UCSD-AML1 (cell line): ENCODE results near the gene CHADL.

Source experiments
- DNase-seq: peaks from one replicate; lab custom pipeline; 2025; ENCODE audit not compliant: unreplicated experiment; lab: John Stamatoyannopoulos, UW

Gene CHADL

DNA sequence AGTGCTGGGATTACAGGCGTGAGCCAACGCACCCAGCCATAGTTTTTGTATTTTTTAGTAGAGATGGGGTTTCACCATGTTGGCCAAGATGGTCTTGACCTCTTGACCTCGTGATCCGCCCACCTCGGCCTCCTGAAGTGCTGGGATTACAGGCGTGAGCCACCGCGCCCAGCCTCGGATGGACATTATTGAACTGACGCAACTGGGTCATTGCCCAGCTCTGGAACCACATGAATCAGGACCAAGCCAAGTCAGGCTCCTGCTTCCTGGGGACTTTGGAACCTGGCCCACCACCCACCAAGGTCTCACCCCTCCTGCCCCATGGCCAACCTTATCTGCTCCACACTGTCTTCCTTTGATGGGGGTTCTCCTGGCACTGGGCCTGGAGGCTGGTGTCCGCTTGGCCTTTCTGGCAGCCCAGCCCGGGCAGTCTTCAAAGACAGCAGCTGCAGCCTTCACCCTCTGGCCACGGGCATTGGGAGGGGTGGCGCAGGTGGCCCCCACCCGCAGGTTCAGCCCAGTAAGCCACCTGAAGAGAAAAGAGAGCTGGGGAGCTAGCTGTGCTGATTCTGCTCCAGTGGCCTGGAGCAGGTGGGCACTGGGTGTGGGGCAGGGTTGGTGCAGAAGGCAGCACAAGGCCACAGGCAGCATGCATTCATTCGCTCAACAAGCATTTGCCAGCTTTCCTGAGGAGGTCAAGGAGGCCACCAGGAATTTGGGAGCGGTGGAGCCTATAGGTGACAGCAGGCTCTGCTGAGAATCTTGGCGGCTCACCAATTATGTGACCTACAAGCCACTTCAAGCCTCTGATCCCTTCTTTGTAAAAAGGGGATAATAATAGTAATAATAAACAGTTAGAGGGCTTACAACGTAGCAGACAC is 5.7 kb downstream of the CHADL start:
- DNase-seq, result no peak

DNA sequence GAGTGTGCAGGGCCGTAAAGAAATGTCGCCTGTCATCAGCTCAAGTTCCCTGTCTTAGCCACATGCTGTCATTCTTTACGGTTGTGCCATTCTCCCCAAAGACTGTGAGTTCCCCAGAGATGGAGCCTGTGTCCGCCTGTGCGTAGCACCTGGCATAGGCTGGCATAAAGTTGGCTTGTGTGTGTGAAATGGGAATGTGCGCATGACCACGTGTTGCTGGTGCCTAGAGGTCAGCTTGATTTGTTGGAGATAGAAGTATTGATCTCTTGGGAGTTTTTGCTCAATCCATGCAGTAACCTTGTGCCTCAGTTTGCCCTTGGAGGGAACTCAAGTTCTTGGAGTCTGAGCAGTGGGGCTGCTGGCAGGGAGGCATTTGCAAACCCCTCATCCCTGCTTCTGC is 9.4 kb downstream of the CHADL start:
- no peak for DNase-seq

DNA sequence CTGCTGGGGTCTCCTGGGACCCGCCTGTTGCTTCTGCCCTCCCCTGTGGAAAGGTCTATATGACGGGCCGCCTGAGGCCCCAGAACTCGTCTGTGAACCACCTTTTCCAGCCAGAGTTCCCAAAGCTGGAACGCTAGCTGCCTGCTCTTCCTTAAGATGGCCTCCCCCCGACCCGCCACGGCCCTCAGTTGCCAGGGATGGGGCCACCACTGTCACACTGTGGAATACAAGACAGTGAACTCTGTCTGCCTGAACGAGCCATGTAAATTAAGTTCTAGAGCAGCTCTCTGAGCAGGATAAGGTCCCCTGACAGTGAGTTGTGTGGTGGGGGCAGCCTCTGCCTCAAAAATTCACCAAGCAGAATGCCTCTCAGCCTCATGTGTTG is 10.3 kb downstream of the CHADL start:
- no peak for DNase-seq

DNA sequence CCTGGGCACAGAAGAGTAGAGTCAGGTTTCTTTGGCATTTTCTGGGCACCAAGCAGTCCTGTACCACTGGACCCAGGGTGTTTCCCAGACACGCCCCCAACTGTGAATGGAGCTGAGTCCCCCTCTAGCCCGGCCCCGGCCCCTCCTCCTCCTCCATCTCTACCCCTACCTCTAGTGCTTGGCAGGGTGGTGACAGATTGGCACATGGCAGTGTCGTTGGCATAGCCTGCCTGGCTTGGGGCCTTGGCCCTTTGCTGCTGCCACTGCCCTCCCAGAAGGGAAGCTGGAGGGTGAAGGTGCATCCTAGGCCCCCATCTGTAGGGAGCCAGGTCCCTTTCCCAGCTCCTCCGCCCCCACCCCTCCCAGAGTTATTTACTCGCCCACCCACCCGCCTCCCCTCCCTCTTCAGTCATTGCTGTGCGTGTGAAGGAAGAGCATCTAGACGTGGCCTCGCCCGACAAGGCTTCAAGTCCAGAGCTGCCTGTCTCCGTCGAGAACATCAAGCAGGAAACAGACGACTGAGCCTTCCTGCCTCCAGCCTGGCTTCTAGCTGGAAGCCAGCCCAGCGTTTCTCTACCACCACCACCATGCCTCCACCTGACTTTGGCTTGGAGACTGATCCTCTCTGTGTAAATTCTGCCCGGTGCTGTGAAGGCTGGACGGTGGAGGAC is 10.9 kb downstream of the CHADL start:
- peak; percentile 71 for DNase-seq

DNA sequence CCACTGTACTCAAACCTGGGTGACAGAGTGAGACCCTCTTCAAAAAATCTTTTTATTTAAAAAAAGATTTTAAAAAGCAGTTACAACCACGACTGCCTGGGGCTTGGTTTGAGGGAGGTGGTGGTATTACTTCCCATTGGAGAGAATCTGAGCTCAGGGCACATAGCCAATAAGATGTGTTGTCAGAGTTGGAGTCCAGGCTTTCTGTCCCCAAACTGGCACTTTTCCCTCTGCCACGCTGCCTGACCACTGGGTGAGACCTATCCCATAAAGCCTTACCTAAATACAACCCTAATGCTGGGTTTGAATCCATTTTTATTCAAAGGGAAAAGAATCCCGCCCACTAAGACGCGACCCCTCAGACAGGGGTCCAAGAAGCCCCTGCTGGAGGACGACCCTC is 11.5 kb downstream of the CHADL start:
- no peak for DNase-seq

DNA sequence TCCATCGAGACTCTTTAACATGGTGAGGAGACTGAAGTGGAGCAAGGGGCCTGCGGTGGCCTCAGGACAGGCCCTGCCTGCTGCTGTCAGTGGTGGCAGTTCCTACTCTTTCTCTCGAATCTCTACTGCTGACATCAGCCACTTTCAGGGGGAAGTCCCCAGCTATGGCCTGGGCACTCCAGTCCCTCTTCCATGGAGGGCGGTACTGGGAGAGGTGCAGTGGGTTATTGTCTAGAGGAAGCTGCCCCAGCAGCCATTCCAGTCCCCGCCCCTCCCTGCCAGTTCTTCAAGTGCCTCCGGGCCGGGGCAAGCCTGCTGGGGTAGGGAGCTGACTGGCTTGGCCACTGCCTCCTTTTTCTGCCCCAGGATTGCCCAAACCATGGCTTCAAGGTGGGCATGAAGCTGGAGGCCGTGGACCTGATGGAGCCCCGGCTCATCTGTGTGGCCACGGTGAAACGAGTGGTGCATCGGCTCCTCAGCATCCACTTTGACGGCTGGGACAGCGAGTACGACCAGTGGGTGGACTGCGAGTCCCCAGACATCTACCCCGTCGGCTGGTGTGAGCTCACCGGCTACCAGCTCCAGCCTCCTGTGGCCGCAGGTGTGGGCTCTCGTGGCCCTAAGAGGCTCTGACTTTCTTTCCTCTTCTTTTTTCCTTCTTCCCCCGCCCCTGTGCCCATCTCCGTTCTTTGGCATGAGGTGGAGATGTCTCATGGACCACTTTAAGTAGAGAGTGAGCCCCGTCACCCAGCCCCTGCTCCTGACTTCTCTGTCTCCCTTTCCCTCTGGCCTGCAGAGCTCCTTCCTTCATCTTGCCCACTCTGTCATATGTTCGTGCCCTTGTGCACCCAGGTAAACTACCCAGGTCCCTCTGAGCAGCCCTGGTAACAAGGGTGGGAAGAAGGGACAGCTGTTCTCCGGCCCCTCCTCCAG is 13.7 kb downstream of the CHADL start:
- no peak for DNase-seq

DNA sequence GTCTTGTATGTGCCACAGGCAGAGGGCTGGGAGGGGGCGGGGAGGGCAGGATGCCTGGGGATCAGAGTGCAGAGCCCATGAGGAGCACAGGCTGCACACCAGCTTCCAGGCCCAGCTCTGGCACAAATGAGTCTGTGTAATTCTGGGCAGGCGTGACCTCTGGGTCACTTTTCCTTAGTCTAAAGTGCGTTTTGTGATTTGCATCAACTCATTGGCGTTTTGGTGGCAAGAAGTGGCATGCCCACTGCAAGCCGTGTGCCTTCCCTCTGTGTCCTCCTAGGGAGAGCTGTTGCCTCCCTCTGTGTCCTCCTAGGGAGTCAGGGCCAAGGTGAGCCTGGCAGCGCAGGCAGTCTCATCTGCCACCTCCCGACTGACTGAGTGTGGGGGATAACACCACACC is 17.2 kb downstream of the CHADL start:
- no peak for DNase-seq

DNA sequence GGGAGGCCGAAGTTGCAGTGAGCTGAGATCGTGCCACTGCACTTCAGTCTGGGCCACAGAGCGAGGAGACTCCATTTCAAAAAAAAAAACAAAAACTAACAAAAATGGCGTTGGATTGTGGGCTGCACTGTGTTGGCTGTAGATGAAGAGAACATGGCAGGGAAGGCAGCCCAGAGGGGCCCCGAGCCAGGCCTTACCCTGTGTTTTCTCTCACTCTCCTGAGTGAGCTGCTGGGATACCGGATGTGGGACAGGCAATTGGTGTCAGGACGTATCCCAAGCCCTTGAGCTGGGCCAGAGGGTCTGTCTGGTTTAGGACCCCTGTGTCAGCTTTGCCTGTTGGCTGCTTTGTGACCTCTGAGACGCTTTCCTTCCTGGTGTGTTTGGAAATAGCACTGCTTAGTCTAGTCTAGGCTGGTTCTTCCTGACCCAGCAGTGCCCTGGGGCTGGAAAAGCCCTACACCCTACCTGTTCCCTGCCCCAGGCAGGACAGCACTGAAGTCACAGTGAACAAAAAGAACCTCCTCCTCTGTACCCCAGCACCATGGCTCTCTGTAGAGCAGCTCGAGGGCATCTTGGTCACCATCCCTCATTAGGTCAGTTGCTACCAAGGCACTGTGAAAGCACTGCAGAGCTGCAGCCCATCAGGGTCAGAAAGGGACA is 17.8 kb downstream of the CHADL start:
- DNase-seq, result no peak

DNA sequence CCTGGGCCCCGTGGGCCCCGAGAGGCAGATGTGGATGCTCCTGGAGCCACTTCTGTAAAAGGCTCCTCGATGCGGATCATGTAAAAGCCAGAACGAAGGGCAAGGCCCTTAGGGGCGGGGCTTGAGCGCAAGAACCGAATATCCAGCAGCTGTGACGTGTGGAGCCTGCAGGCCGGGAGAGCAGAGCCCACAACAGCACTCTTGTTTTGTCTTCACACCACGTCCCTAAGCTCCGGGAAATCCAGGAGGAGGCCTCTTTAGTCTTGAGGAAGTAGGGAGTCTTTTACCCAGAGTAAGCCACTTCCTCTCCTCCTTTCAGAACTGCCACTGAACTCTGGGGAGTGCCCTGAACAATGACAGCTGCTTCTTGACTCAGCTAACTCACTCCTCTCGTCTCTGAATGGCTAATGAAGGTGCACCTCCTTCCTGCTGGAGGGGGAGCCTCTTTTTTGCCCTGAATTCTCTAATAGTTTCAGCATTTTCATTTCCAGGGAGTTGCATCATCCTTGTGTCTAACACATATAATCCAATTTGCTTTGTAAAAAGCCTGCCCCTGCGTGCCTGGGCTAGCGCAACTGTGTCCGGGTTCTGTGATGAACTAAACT is 23.1 kb downstream of the CHADL start:
- peak; percentile 91 for DNase-seq

DNA sequence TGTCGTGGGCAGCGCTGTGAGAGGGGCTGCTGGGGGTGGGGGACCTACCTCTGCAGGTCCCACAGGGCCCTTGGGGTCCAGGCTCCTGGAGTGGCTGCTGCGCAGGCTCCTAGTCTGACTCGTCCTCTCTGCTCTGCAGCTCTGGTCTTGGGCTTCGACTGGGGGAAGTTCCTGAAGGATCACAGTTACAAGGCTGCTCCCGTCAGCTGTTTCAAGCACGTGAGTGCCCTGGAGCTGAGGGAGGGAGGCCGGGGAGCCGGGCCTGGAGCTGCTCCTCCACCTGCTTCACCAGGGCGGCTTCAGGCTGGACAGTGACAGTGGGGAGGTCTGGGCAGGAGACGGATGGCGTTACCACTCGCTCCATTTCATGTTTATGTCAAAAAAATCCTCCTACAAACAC is 23.7 kb downstream of the CHADL start:
- DNase-seq, result no peak

DNA sequence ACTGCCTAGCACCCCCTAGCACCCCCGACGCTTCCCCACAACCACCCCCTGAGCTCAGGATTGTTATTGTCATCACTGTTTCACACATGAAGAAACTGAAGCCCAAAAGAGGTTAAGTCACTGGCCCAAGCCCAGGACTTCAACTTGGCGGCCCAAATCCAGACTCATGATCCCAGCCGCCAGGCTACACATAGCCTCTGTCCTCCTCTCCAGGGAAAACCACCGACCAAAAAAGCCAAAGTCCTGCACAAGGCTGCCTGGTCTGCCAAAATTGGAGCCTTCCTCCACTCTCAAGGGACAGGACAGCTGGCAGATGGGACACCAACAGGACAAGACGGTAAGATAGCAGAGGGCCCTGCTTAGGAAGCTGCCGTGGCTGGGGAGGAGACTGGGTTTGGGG is 24.8 kb downstream of the CHADL start:
- no peak for DNase-seq

DNA sequence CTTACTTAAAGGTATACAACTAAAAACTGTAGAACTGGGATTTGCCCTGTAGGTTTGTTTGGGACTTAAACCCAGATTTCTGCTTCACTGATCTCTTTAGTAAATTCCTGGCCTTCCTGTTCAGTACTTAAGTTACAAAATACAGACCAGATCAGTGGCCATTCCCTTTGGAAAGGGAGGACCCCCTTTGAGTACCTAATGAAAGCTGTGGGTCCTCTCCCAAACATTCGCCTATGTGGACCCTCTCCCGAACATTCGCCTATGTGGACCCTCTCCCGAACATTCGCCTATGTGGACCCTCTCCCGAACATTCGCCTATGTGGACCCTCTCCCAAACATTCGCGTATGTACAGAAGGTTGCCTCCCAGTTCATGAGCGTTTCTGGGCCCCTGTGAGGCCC is 25.3 kb downstream of the CHADL start:
- no peak for DNase-seq

DNA sequence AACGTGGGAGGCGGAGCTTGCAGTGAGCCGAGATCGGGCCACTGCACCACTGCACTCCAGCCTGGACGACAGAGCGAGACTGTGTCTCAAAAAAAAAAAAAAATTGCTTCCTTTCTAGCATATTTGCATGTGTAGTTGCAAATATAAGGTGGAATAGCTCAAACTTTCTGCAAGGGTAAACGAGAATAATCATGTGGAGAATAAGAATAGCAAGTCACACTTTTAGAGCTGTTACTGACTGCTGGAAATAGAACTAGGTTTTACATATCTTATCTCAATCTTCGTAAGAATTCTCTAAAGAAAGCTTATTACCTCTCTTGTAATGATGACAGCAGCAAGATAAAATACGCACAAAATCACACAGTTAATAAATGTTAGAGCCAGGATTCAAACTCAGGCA is 34.0 kb downstream of the CHADL start:
- no peak for DNase-seq

DNA sequence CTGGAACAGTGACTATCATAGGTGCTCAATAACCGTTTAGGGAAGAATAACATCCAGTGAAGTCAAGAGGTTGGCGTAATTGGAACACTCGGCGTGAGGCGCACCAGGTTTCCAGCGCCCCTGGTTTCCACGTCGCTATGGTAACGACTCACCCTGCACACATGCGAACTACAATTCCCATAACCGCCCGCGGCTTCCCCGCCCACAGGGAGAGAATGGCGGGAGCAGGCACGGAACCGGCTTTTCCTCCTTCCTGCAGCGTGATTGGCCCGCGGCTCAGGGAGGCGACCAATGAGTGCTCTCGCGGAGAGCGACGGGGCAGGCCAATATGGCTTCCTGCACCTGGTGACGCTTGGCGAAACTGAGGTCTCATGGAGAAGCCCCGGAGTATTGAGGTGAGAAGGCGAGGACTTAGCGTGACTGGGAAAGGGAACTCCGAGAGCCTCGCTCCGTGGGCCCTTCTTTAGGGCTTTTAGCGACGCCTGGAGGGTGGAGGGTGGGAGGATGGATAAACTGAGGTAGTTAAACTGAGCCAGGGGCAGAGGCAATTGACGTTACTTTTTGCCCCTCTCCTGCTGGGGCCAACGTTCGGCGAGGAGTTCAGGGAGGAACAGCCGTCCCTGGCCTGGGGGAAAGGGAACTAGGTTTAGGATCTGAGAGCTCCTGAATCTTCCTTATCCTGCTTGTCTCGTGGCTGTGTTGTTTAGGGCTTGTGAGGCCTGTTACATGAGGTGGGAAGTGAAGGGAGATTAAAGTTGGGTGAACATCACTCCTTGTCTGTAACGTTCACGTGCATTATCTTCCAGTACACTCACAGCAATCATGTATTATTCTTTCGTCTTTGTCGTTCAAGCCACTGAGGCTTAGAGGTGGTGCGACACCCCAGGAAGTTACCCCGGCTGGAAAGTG is 35.5 kb downstream of the CHADL start, which contains the start of gene L3MBTL2:
Gene L3MBTL2 (plus strand): TSS at position 321 of the 909 bp plus-strand sequence. CDS start 51 bp downstream, at position 372.
- peak; percentile 94 for DNase-seq

DNA sequence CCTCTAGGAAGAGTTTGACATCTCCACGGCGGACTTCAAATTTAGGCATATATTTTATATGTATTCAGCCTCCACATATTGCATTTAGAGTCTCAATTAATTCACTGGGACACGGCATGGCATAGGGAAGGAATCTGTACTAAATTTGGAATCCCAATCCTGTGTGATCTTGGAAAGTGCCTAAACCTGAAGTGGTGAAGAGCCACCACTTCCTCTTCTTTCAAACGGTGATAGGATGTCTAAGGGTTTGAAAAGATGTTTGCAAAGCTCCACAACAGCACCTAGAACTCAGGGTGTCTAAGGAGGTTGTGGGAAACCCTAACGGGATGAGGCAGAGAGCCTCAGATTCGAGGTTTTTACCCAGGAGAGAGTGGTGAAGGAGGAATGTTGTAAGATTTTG is 36.7 kb downstream of the CHADL start:
- DNase-seq, result no peak

DNA sequence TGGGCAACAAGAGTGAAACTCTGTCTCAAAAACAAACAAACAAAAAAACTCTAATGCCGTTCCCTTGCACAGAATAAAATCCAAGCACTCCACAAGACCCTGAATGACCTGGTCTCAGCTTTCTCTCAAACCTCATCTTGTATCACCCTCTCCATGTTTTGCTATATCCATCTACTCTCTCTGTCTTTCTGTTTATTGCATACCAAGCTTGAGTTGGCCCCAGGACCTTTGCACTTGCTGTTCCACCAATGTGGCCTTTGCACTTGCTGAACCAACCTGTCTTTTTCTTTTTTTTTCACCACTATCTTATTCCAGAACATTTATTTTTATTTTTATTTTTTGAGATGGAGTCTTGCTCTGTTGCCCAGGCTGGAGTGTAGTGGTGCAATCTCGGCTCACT is 37.6 kb downstream of the CHADL start:
- DNase-seq, result no peak

DNA sequence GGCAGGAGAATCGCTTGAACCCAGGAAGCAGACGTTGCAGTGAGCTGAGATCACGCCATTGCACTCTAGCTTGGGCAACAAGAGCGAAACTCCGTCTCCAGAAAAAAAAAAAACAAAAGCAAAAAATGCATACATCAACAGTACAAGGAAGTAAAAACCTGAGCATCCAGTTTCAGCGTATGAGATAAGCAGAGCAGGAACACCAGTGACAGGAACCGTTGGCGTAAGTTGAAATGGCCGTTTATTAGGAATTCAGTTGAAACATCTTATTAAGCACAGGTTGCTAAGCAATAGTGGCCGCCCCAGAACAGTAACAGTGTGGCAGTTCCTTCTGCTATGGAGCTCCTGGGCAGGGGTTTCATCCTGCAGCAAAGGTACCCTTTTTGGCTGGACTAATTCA is 39.6 kb downstream of the CHADL start:
- no peak for DNase-seq

DNA sequence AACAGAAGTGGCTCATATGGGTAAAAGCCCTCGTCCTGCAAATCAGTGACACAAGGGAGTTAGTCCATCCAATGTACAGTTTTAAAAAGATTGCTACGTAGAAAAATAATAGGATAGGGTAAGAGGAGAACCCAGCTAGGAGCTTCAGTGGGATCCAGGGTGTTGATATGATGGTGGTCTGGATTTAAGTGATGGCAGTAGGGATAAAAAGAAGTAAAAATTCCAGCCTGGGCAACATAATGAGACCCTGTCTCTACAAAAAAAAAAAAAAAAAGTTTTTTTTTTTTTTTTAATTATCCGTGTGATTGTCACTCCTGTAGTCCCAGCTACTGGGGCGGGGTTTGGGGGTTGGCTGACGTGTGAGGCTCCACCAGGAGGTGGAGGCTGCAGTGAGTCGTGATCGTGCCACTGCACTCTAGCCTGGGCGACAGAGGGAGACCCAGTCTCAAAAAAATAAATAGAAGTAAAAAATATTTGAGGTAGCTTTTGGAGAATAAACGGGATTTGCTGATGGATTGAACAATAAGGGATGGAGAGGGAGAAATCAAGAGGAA is 42.6 kb downstream of the CHADL start:
- DNase-seq, result no peak
